GM23248 (cell line): Measurements from ENCODE around the gene GPC1. TPM values are rescaled to one million over a fixed set of nuclear protein-coding genes. Genes with fewer than 3 reads are reported as not detected.

ENCODE experiments used
- DNase-seq: peaks from one replicate; pipeline ENCODE4 v3.0.0-alpha.2; 2015
- H2AFZ ChIP-seq: fragments of 200-600 bp; sonication (generic); 2 replicates; pipeline ENCODE4 v1.6.1; 2016; ENCODE audit warnings: antibody characterized with exemption
- H3F3A ChIP-seq: fragments of 200-600 bp; sonication (generic); 2 replicates; pipeline ENCODE4 v1.6.1; 2016; ENCODE audit warnings: mild to moderate bottlenecking, antibody characterized with exemption, mixed run types; ENCODE audit not compliant: insufficient read depth
- H3K27ac ChIP-seq: fragments of 200-600 bp; sonication (generic); 2 replicates; pipeline ENCODE4 v1.5.1; 2016; ENCODE audit warnings: mild to moderate bottlenecking
- H3K27me3 ChIP-seq: fragments of 200-600 bp; sonication (generic); replicated peaks from 2 replicates; pipeline ENCODE4 v1.6.1; 2016; ENCODE audit warnings: mild to moderate bottlenecking; ENCODE audit not compliant: insufficient read depth
- H3K36me3 ChIP-seq: fragments of 200-600 bp; sonication (generic); 2 replicates; pipeline ENCODE4 v1.6.1; 2016; ENCODE audit warnings: low read depth, mild to moderate bottlenecking
- H3K4me1 ChIP-seq: fragments of 200-600 bp; sonication (generic); 2 replicates; pipeline ENCODE4 v1.6.1; 2016; ENCODE audit warnings: mild to moderate bottlenecking; ENCODE audit not compliant: insufficient read depth
- H3K4me2 ChIP-seq: fragments of 200-600 bp; sonication (generic); one replicate; pipeline ENCODE4 v1.6.1; 2016; ENCODE audit warnings: mild to moderate bottlenecking; ENCODE audit not compliant: unreplicated experiment
- H3K4me3 ChIP-seq: fragments of 200-600 bp; sonication (generic); 2 replicates; pipeline ENCODE4 v1.5.1; 2016; ENCODE audit warnings: mild to moderate bottlenecking
- H3K79me2 ChIP-seq: fragments of 200-600 bp; sonication (generic); 2 replicates; pipeline ENCODE4 v1.6.1; 2016; ENCODE audit warnings: mild to moderate bottlenecking; ENCODE audit not compliant: insufficient read depth
- H3K9ac ChIP-seq: fragments of 200-600 bp; sonication (generic); 2 replicates; pipeline ENCODE4 v1.6.1; 2016; ENCODE audit warnings: mild to moderate bottlenecking
- H3K9me2 ChIP-seq: fragments of 200-600 bp; sonication (generic); 2 replicates; pipeline ENCODE4 v1.6.1; 2016; ENCODE audit warnings: mixed run types, mild to moderate bottlenecking, moderate library complexity; ENCODE audit not compliant: insufficient read depth
- H3K9me3 ChIP-seq: fragments of 200-600 bp; sonication (generic); one replicate; pipeline ENCODE4 v1.6.1; 2017; ENCODE audit warnings: low read depth
- H4K20me1 ChIP-seq: fragments of 200-600 bp; sonication (generic); 2 replicates; pipeline ENCODE4 v1.6.0; 2016; ENCODE audit not compliant: insufficient read depth
- EZH2 ChIP-seq: fragments of 200-600 bp; sonication (generic); IDR thresholded peaks from 2 replicates; pipeline ENCODE4 v1.6.1; 2018; ENCODE audit warnings: antibody characterized with exemption, mild to moderate bottlenecking; ENCODE audit not compliant: insufficient read depth, poor library complexity, severe bottlenecking
- EZH2phosphoT487 ChIP-seq: fragments of 200-600 bp; sonication (generic); IDR thresholded peaks from 2 replicates; pipeline ENCODE4 v1.6.1; 2018; ENCODE audit warnings: antibody characterized with exemption, moderate library complexity, mild to moderate bottlenecking, low read depth; ENCODE audit not compliant: insufficient read depth
- WGBS, 2 experiments: methylation state at CpG; one replicate each; pipeline ENCODE4 v1.1.6; 2015 to 2017; ENCODE audit warnings: low lambda C conversion rate in 2 of 2, low coverage in 1 of 2; ENCODE audit errors: missing lambda C conversion rate in 2 of 2; 5-methylcytosine and 5-hydroxymethylcytosine counted together
- in situ Hi-C: fragments of 300-500 bp; cut with MboI; formaldehyde crosslinking; loops from 2 replicates; pipeline ENCODE4 v1.15.0; 2020
- polyA plus RNA-seq: library from polyadenylated mRNA; unstranded; fragments of >200 nt; fragmentation: Nextera tagmentation; extraction: Ambion mirVana; gene quantifications from 2 replicates; pipeline ENCODE4 v1.2.1, GENCODE V29; 2016
- total RNA-seq: library from RNA; depleted of rRNA; stranded (reverse); fragments of >200 nt; shearing (Covaris generic); gene quantifications from 2 replicates; pipeline ENCODE4 v1.2.3, GENCODE V29; 2014

GPC1 gene
- total and polyA plus RNA-seq, 2 experiments from 2014 or later = 66.4 to 88.2 TPM

DNA sequence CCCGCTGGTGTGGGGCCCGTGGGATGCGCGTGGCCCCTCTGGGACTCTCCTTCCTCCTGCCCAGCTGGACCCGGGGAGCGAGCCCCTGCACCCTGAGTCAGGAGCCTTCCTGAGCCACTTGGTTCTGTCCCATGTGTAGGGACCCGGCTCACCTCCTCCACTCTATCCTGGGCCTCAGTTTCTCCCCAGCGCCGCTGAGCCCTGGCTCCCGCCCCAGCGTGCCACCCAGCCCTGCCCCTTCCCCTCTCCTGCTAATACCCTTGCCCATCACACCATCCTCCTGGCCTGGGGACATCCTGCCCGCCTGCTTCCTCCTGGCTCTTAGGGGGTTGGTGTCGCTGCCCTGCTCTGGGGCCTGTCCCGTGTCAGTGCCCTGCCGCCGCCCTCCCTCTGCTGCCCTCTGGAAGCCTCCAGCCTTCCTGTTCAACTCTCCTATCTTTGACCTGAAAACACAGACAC lies 24.8 kb downstream of the GPC1 start:
- Histone ChIP-seq H3K4me3 (no peak overlapping the region), H3K9me3 (no peaks in the 10 kb centered on the region), H3K27ac (no peak overlapping the region), H3F3A (no peaks in the 10 kb centered on the region), H3K4me2 (no peak overlapping the region), H3K9ac (no peak overlapping the region), H3K27me3 (no peaks in the 10 kb centered on the region), H4K20me1 (no peaks in the 10 kb centered on the region), H3K9me2 (no peaks in the 10 kb centered on the region), H3K79me2 (no peaks in the 10 kb centered on the region), H3K36me3 (no peaks in the 10 kb centered on the region), H2AFZ (no peak overlapping the region), H3K4me1 (no peaks in the 10 kb centered on the region)
- TF ChIP-seq EZH2phosphoT487 = no peak
- no peak for TF ChIP-seq EZH2
- in situ Hi-C loops = no loop called here
- 92 to 95% methylated on average over 15 to 16 of the region's 16 CpGs for WGBS, 2 experiments
- no peak for DNase-seq

DNA sequence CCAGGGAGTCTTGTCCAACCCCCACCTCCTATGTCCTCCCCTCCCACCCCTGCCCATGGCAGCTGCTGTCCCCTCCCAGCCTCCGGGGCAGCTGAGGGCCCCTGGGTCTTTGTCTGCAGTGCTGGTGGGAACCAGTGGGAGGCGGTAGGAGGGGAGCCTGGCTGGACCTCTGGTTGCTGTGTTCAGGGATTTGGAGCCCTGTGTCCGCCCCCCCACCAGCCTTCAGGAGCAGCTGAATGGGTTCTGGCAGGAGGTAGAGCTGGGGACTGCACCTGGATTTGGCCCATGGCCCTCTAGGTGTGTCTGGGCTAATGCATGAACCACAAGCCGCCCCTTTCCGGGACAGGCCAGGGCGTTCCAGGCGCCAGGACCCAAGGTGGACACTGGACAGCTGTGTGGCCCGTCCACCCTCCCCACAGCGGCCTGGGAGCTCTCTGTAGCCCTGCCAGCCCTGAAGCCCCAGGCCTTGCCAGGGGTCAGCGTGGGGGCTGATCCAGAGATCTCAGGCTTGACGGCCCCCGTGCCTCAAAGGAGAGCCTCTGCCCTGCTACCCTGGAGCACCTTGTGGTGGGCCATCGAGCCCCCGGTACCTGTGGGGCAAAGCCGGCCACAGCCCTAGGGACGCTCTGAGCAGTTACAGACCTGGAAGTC lies 25.4 kb downstream of the GPC1 start:
- DNase-seq = no peak
- Histone ChIP-seq H3K4me2 (no peak overlapping the region), H3K9me3 (no peaks in the 10 kb centered on the region), H3K79me2 (no peaks in the 10 kb centered on the region), H3K27me3 (no peaks in the 10 kb centered on the region), H3K27ac (no peak overlapping the region), H2AFZ (no peak overlapping the region), H3K9ac (no peak overlapping the region), H3K9me2 (no peaks in the 10 kb centered on the region), H3F3A (no peaks in the 10 kb centered on the region), H4K20me1 (no peaks in the 10 kb centered on the region), H3K36me3 (no peaks in the 10 kb centered on the region), H3K4me1 (no peaks in the 10 kb centered on the region), H3K4me3 (no peak overlapping the region)
- in situ Hi-C loops = no loop called here
- no peak for TF ChIP-seq EZH2phosphoT487
- TF ChIP-seq EZH2 = no peak
- WGBS, 2 experiments = 93 to 95% methylated on average over 14 to 16 of the region's 16 CpGs

DNA sequence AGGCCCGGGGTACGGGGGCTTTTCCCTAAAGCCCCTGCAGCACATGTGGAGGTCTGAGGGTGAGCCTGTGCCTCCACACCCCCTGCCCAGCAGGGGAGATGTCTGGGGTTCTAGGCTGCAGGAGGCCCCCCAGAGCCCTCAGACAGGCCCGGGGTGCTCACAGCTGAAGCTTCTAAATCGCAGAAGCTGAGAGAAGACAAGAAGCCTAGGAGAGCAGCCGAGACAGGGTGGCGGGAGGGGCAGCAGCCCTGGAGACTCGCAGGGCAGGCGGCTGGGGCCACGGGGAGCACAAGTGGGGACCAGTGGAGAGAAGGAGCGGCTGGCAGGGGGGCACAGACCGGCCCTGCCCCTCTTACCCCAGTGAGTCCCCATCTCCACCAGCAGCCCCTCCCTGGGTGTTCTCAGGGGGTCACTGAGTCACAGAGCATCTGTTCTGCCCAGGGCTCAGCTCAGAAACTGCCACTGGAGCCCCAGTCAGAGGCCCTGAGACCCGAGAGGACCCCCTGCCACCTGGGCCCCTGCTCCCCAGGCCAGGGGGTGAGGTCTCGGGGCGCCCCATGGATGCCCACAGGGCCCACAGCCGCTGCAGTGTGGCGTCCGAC lies 26.1 kb downstream of the GPC1 start:
- WGBS, 2 experiments = 85% methylated on average over 12 to 16 of the region's 17 CpGs

DNA sequence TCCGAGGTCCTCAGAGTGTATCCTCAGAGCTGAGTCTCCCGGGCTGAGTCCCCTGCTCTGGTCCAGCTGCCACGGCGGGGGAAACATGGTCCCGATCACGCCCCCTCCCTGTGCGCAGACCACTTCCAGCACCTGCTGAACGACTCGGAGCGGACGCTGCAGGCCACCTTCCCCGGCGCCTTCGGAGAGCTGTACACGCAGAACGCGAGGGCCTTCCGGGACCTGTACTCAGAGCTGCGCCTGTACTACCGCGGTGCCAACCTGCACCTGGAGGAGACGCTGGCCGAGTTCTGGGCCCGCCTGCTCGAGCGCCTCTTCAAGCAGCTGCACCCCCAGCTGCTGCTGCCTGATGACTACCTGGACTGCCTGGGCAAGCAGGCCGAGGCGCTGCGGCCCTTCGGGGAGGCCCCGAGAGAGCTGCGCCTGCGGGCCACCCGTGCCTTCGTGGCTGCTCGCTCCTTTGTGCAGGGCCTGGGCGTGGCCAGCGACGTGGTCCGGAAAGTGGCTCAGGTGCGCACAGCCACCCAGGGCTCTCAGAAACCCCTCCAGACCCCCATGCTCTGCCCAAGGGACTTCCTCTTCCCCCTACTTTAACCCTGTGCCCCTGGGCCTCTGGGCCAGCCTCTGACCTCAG lies 26.7 kb downstream of the GPC1 start:
- no peaks in the 10 kb centered on the region for H3K27me3 ChIP-seq
- WGBS, 2 experiments = 95 to 96% methylated on average over 38 to 41 of the region's 41 CpGs
- no peak overlapping the region for H3K4me3 ChIP-seq
- H3K9ac ChIP-seq = no peak overlapping the region
- no peak overlapping the region for H2AFZ ChIP-seq
- H4K20me1 ChIP-seq = no peaks in the 10 kb centered on the region
- H3K36me3 ChIP-seq = no peaks in the 10 kb centered on the region
- H3K4me1 ChIP-seq = no peaks in the 10 kb centered on the region
- TF ChIP-seq EZH2 = no peak
- no peak for TF ChIP-seq EZH2phosphoT487
- H3K79me2 ChIP-seq = no peaks in the 10 kb centered on the region
- H3K9me2 ChIP-seq = no peaks in the 10 kb centered on the region
- H3K9me3 ChIP-seq = no peaks in the 10 kb centered on the region
- in situ Hi-C loops = no loop called here
- H3K27ac ChIP-seq = no peak overlapping the region
- no peak for DNase-seq
- H3K4me2 ChIP-seq = no peak overlapping the region
- no peaks in the 10 kb centered on the region for H3F3A ChIP-seq

More for the DNA sequence above, 26.1 kb downstream of the GPC1 start:
- Histone ChIP-seq H3K9ac (no peak overlapping the region), H3F3A (no peaks in the 10 kb centered on the region), H3K79me2 (no peaks in the 10 kb centered on the region), H3K9me3 (no peaks in the 10 kb centered on the region), H2AFZ (no peak overlapping the region), H3K36me3 (no peaks in the 10 kb centered on the region), H3K9me2 (no peaks in the 10 kb centered on the region), H3K27me3 (no peaks in the 10 kb centered on the region), H4K20me1 (no peaks in the 10 kb centered on the region), H3K4me1 (no peaks in the 10 kb centered on the region), H3K4me2 (no peak overlapping the region), H3K27ac (no peak overlapping the region), H3K4me3 (no peak overlapping the region)
- DNase-seq = no peak
- no peak for TF ChIP-seq EZH2phosphoT487
- no peak for TF ChIP-seq EZH2
- in situ Hi-C loops = no loop called here
